Panc1 (cell line): ENCODE data around the gene ACSS1. TPM values are rescaled to one million over a fixed set of nuclear protein-coding genes. Genes with fewer than 3 reads are reported as not detected.

ENCODE experiments used
- ATAC-seq: fragments of 200-7000 bp; cut with Tn5 transposase; 2 replicates; pipeline ENCODE4 v1.9.1; 2020; ENCODE audit warnings: mild to moderate bottlenecking, moderate library complexity
- BruUV-seq: library from RNA; stranded (reverse); fragments of 400-500 nt; replicated peaks from 2 replicates; lab custom pipeline; 2021; lab: Mats Ljungman, UMichigan
- CTCF ChIA-PET: fragments of 300-600 bp; sonication (Branson Sonifier 250); formaldehyde crosslinking; loops from one replicate; lab custom pipeline; 2022; ENCODE audit warnings: antibody characterized with exemption; lab: Charles Lee
- POLR2A ChIA-PET: fragments of 300-600 bp; sonication (Branson Sonifier 250); formaldehyde crosslinking; loops from one replicate; lab custom pipeline; 2022; ENCODE audit warnings: antibody characterized with exemption; lab: Charles Lee
- DNase-seq: peaks from one replicate; pipeline ENCODE4 v3.0.0-alpha.2; 2010; ENCODE audit warnings: low read depth, low spot score
- H3K27ac ChIP-seq: 2 replicates; pipeline ENCODE4 v1.5.1; 2011; ENCODE audit warnings: mild to moderate bottlenecking, low read length, inconsistent platforms
- H3K27me3 ChIP-seq: fragments of 200-500 bp; sonication (Bioruptor generic); 2 replicates; pipeline ENCODE4 v1.6.0; 2014; ENCODE audit warnings: low read length, inconsistent platforms; ENCODE audit not compliant: control insufficient read depth, insufficient read depth
- H3K36me3 ChIP-seq: fragments of 200-500 bp; sonication (Bioruptor generic); 2 replicates; pipeline ENCODE4 v1.5.1; 2014; ENCODE audit warnings: inconsistent platforms, mild to moderate bottlenecking, low read length, moderate library complexity; ENCODE audit not compliant: control insufficient read depth, insufficient read depth
- H3K4me1 ChIP-seq: 2 replicates; pipeline ENCODE4 v1.5.1; 2011; ENCODE audit warnings: inconsistent platforms, mild to moderate bottlenecking, low read length, moderate library complexity; ENCODE audit not compliant: control insufficient read depth, insufficient read depth
- H3K4me3 ChIP-seq, 2 experiments: 2 replicates each; pipeline ENCODE4 v1.5.1; 2011 to 2012; ENCODE audit warnings: low read depth in 2 of 2, low read length in 2 of 2, mild to moderate bottlenecking in 2 of 2, inconsistent platforms in 1 of 2, moderate library complexity in 1 of 2
- H3K9me3 ChIP-seq: fragments of 200-500 bp; sonication (Bioruptor generic); 2 replicates; pipeline ENCODE4 v1.5.1; 2014; ENCODE audit warnings: low read depth, mild to moderate bottlenecking, inconsistent platforms, low read length, moderate library complexity; ENCODE audit not compliant: control insufficient read depth, insufficient read depth
- POLR2AphosphoS5 ChIP-seq: IDR thresholded peaks from 2 replicates; pipeline ENCODE4 v1.6.1; 2012; ENCODE audit warnings: mild to moderate bottlenecking, low read depth, low read length, moderate library complexity
- SIN3A ChIP-seq: IDR thresholded peaks from 2 replicates; pipeline ENCODE4 v1.6.1; 2012; ENCODE audit warnings: low read depth, mild to moderate bottlenecking, low read length, moderate library complexity, borderline replicate concordance; ENCODE audit not compliant: insufficient read depth
- TCF7L2 ChIP-seq: IDR thresholded peaks from 2 replicates; pipeline ENCODE4 v1.6.1; 2011; ENCODE audit warnings: mild to moderate bottlenecking, low read depth, low read length, inconsistent platforms
- in situ Hi-C: cut with HindIII; loops from 2 replicates; pipeline ENCODE4 v1.10.0; 2016; ENCODE audit warnings: low sequenced_read_pairs, low pct_unique_long_range_greater_than_20kb
- intact Hi-C: fragments of 100-400 bp; cut with micrococcal nuclease; formaldehyde crosslinking; loops from one replicate; pipeline ENCODE4 v1.10.0; 2022; ENCODE audit not compliant: unreplicated experiment
- total RNA-seq: library from RNA; stranded (reverse); gene quantifications from one replicate; pipeline ENCODE4 v1.2.1, GENCODE V29; 2021; ENCODE audit not compliant: unreplicated experiment
- TF ChIP-seq, protein P1 (sequence below): fragments of 450-650 bp; IDR thresholded peaks from 2 replicates; pipeline ENCODE4 v1.5.1; 2017; ENCODE audit warnings: mild to moderate bottlenecking
- TF ChIP-seq, protein P2 (sequence below), 2 experiments: IDR thresholded peaks; 2 replicates each; pipeline ENCODE4 v1.6.1; 2011 to 2012; ENCODE audit warnings: low read depth in 2 of 2, control low read depth in 1 of 2, low read length in 1 of 2, mild to moderate bottlenecking in 1 of 2, moderate library complexity in 1 of 2; ENCODE audit not compliant: insufficient read depth in 1 of 2

ACSS1 gene
- total RNA-seq, 1 experiment from 2014 or later, result 32.2 TPM

- Histone ChIP-seq H3K27me3 (no peaks in the 10 kb centered on the region), H3K4me1 (peaks cover 39% of the 10 kb centered on the region), H3K27ac (peak overlapping the region; percentile 3; the same call in 1 of the 2 replicates), H3K36me3 (no peaks in the 10 kb centered on the region), H3K9me3 (no peaks in the 10 kb centered on the region), H3K4me3 (no peak overlapping the region)
- no peak for DNase-seq
- in situ Hi-C loops (no loop called here), intact Hi-C loops (no loop called here)
- TF ChIP-seq TCF7L2, result no peak
- TF ChIP-seq, protein P1, sequence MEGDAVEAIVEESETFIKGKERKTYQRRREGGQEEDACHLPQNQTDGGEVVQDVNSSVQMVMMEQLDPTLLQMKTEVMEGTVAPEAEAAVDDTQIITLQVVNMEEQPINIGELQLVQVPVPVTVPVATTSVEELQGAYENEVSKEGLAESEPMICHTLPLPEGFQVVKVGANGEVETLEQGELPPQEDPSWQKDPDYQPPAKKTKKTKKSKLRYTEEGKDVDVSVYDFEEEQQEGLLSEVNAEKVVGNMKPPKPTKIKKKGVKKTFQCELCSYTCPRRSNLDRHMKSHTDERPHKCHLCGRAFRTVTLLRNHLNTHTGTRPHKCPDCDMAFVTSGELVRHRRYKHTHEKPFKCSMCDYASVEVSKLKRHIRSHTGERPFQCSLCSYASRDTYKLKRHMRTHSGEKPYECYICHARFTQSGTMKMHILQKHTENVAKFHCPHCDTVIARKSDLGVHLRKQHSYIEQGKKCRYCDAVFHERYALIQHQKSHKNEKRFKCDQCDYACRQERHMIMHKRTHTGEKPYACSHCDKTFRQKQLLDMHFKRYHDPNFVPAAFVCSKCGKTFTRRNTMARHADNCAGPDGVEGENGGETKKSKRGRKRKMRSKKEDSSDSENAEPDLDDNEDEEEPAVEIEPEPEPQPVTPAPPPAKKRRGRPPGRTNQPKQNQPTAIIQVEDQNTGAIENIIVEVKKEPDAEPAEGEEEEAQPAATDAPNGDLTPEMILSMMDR, result no peak
- POLR2A ChIA-PET, result no interaction called here
- BruUV-seq, result no TSS peak
- CTCF ChIA-PET, result no interaction called here
- no peak for ATAC-seq
Measured at GRCh38 chr20:25073544-25073943, 15.6 kb upstream of the ACSS1 start.

DNA sequence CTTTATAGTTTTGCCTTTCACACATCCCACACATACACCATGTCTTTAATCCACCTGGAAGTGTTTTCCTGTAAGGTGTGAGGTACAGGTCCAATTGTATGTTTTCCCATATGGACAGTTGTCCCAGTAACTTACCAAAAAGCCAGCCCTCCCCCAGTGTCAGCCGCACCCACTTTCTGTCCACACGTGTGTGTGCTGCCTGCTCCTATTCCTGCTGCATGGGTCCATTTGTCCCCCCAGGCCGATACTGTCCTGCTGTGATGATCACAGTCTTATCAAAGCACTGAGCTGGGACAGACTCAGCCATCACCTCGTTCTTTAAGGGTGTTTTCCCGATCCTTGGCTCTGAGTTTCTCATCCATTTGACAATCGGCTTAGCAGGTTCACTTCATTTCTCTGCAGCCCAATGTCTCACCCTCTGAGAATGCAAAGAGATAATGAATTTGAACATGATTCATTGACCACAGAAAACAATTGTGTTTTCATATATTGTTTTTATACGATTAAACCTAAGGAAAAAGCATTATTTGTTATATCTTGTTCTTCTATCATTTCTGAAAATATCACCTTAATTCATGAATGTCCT is 14.4 kb upstream of the ACSS1 start:
- in situ Hi-C loops, result no loop called here
- Histone ChIP-seq H3K4me3 (no peak overlapping the region), H3K27me3 (no peaks in the 10 kb centered on the region), H3K9me3 (no peaks in the 10 kb centered on the region), H3K36me3 (no peaks in the 10 kb centered on the region), H3K4me1 (peaks cover 39% of the 10 kb centered on the region), H3K27ac (peak overlapping the region; percentile 26)
- ChIA-PET POLR2A (no interaction called here), CTCF (interaction anchor here (2.1 kb wide), 1 partner anchor 107 kb away, joined by 6 read pairs; no protein-coding TSS in a partner anchor)
- no peak for DNase-seq
- no TSS peak for BruUV-seq
- intact Hi-C loops, result no loop called here
- peak; percentile 28; the same call in 1 of the 2 replicates for ATAC-seq
- no peak for TF ChIP-seq SIN3A
- TF ChIP-seq POLR2AphosphoS5, result no peak
- TF ChIP-seq, protein P1, result no peak
- TF ChIP-seq, protein P2, sequence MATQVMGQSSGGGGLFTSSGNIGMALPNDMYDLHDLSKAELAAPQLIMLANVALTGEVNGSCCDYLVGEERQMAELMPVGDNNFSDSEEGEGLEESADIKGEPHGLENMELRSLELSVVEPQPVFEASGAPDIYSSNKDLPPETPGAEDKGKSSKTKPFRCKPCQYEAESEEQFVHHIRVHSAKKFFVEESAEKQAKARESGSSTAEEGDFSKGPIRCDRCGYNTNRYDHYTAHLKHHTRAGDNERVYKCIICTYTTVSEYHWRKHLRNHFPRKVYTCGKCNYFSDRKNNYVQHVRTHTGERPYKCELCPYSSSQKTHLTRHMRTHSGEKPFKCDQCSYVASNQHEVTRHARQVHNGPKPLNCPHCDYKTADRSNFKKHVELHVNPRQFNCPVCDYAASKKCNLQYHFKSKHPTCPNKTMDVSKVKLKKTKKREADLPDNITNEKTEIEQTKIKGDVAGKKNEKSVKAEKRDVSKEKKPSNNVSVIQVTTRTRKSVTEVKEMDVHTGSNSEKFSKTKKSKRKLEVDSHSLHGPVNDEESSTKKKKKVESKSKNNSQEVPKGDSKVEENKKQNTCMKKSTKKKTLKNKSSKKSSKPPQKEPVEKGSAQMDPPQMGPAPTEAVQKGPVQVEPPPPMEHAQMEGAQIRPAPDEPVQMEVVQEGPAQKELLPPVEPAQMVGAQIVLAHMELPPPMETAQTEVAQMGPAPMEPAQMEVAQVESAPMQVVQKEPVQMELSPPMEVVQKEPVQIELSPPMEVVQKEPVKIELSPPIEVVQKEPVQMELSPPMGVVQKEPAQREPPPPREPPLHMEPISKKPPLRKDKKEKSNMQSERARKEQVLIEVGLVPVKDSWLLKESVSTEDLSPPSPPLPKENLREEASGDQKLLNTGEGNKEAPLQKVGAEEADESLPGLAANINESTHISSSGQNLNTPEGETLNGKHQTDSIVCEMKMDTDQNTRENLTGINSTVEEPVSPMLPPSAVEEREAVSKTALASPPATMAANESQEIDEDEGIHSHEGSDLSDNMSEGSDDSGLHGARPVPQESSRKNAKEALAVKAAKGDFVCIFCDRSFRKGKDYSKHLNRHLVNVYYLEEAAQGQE (IDR thresholded peaks at IDR 0.05; ENCODE audit: insufficient read depth in 1 of 2, low read depth in 2 of 2, low read length in 1 of 2), result no peak
- TF ChIP-seq TCF7L2, result no peak
